Right renal pelvis (tissue), 4 donors: ENCODE data around the gene AIRE. TPM values are rescaled to one million over a fixed set of nuclear protein-coding genes. Genes with fewer than 3 reads are reported as not detected.

Source experiments
- DNase-seq, 4 donors: peaks; one replicate each; pipeline ENCODE4 v3.0.0-alpha.2; 2013; ENCODE audit warnings: low read depth in 4 of 4, low spot score in 3 of 4, missing footprints in 1 of 4
- polyA plus RNA-seq, 4 donors: library from polyadenylated mRNA; unstranded; fragments of 120-200 nt; gene quantifications; one replicate each; pipeline ENCODE4 v1.2.1, GENCODE V29; 2013; ENCODE audit not compliant: insufficient read length in 4 of 4

Gene AIRE
- polyA plus RNA-seq, 4 donors = 0.28 to 0.68 (median 0.40) TPM

DNA sequence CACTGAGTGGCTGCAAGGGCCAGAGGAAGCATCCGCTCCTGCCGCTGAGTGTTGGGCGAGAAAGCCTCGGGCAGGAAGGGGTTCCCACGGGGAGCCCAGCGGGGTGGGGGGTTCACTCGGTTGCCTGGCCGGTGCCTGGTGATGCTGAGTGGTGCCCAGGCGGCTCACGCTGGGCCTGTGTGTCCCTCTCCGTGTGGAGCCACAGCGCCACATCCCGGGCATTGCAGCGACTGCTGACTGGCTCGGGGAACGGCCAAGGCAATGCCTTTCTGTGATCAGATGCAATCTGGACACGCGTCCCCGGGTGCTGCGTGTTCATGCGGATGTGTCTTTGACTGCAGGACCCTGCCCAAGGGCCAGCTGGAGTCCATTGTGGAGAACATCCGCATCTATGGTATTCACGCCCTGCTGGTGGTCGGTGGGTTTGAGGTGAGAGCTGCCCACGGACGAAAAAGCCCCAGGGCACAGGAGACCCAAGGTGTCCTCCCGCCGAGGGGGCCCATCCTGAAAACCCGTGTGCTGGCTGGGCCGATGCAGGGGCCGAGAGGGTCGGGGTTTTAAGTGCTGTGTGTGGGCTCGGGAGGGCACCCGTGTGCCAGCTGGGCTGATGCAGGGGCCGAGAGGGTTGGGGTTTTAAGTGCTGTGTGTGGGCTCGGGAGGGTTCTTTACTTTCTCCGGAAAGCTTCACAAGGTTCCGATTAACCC is 37.1 kb downstream of the AIRE start:
- no peak for DNase-seq

DNA sequence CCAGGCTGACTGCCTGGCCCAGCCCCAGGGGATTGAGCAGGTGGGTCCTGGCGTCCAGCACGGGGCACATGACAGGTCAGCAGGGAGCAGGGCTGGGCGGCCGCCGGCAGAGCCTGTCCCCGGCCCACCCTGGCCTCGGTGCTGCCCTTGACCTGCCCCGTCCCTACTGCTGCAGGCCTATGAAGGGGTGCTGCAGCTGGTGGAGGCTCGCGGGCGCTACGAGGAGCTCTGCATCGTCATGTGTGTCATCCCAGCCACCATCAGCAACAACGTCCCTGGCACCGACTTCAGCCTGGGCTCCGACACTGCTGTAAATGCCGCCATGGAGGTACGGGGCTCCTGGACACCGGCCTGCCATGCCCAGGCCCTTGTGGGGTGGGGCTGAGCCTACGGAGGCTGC is 37.9 kb downstream of the AIRE start:
- DNase-seq = no peak

DNA sequence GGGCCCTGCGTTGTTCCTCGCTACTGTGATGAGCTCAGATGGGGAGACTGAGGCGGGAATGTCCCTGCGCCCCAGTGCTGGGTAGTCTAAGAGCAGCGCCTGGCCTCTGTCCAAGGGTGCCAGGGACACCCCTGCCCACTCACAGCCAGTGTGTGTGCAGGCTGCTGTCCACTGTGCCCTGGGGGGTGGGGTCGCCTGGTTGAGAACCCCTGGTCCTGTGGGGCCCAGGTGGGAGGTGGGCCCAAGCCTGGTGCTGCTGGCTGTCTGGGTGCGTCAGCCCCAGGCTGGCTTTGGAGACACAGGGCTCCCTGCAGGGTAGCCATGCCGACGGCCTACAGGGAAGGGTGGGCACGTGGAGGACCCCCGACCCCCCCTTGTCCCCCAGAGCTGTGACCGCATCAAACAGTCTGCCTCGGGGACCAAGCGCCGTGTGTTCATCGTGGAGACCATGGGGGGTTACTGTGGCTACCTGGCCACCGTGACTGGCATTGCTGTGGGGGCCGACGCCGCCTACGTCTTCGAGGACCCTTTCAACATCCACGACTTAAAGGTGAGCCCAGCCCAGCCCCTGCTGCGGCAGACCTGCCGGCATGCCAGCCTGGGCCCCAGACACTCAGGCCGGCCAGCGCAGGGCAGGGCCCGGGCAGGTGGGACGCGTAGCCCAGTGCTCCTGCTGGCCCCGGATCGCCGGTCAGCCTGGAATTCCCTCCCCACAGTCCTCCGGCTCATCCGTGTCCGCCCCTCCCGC is 38.6 kb downstream of the AIRE start:
- no peak for DNase-seq

DNA sequence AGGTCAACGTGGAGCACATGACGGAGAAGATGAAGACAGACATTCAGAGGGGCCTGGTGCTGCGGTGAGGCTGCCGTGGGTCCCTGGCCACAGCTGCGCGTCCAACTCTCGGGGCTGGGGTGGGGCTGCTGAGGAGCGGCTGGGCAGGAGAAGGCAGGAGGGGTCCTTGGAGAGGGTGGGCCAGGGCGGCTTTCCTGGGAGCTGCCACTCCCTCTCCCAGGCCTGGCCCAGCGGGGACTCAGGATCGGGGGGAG is 39.1 kb downstream of the AIRE start:
- no peak for DNase-seq

DNA sequence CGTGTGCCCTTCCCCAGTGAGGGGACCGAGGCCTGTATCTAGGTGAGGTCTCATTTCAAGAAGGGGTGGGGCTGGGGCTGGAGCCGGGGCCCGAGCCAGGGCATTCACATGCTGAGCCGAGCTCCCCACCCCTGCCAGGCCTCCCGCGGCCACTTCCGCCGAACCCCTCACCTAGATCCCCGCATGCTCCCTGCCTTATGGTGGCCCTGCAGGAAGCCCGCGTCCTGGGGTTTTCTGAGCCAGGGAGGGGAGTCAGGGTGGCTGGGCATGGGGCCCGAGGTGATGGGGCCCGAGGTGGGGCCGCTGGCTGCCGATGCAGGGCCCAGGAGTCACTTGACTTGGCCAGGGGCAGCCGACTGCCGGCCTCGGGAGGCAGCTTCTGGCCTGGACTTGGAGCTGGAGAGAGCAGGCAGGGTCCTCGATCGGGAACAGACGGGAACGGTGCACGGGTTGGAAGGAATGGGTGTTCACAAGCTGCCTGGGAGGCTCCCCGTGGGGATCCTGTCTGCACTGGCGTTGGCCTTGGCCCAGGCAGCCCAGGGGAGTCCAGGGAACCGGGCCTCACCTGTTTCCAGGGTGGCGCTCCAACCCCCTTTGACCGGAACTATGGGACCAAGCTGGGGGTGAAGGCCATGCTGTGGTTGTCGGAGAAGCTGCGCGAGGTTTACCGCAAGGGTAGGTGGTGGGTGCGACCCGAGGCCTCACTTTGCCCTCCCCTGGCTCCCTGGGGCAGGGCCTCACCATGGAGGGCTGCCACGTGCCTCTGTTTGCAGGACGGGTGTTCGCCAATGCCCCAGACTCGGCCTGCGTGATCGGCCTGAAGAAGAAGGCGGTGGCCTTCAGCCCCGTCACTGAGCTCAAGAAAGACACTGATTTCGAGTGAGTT is 40.0 kb downstream of the AIRE start:
- DNase-seq = no peak

DNA sequence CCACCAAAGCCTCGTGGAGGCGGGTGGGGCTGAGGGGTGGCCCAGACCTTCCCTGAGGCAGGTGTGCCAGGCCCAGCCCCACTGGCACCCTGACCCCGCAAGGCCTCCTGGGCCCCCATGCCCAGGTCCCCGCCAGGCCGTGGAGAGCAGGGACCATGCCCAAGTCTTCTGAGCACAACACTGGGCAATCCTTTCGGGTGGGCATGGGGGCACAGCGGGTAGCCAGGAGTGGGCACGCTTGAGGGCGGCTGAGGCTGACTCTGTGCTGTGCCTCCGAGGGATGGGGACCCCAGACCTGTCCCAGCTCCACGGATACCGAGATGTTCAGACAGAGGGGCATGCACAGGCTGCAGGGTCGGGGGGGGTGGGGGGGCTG is 40.6 kb downstream of the AIRE start:
- no peak for DNase-seq

DNA sequence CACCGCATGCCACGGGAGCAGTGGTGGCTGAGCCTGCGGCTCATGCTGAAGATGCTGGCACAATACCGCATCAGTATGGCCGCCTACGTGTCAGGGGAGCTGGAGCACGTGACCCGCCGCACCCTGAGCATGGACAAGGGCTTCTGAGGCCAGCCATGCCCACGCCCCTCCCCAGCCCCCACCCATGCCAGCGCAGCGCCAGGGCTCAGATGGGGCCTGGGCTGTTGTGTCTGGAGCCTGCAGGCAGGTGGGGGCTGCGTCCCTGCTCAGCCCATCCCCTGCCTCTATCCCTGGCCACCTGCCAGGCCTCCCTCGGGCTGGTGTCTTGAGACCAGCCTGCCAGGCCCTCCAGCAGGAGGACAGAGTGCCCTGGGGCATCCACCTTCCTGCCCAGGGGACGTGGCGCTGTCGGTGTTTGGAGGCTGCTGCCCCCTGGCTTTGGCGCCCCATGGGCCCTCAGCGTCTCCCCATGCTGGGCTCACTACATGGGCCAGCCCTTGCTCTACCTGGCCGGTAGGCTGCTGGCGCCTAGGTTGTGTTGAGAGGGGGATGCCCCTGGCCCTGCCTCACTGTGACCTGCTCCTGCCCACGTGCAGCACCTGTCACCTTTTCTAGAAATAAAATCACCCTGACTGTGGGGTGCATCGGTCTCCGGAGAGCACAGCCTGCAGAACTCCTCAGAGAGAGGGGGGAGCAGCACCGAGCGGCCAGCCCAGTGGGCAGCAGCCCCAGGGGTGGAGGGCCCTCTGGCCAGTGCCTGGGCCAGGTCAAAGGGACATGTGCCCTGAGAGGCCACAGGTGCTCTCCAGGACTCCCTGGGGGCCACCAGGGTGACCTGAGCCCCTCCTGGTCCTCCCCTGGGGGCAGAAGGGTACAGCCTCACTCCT is 41.3 kb downstream of the AIRE start:
- DNase-seq = no peak

DNA sequence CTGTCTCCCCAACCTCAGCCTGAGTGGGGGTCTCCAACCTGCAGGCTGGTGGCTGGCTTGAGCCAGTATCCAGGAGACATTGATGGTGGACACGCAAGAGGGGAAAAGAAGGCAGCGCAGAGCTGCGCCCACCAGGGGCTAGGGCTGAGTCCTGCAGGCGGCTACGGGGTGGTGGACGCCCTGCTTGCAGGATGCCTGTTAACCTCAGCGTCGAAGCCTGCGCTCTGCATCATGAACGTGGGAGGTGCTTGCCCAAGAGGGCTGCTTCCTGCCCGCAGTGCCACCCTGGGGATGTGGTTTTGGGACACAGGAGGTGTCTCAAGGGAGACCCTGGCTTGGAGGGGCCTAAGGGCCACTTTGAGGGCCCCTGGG is 41.9 kb downstream of the AIRE start:
- no peak for DNase-seq

DNA sequence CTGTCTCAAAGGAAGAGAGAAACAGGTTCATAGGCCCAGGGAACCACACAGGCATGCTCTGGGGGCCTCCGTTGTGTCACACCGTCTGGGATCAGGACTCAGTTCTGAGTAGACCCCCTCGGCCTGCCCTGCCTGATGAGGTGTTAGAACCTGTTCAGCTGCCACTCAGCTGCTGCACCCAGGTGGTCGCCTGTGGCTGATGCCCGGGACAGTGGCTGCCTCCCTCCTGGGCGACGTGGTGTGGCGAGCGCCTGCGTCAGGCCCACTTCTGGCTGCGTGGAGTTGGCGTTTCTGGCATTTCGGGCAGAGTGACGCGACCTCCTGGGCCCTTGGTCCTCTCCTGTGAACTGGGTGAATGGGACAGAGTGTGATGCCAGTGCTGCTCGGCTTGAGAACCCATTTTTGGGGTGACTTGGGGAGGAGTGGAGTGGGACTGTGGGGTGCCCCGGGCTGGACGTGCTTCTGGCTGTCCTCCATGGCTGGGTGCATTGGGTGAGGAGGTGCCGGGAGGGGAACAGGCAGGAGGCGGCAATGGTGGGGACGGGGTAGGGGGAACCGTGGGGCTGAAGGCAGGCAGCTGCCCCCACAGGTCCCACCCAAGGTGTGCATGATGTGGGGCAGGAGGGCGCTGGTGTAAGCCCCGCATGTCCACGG is 42.7 kb downstream of the AIRE start:
- no peak for DNase-seq

DNA sequence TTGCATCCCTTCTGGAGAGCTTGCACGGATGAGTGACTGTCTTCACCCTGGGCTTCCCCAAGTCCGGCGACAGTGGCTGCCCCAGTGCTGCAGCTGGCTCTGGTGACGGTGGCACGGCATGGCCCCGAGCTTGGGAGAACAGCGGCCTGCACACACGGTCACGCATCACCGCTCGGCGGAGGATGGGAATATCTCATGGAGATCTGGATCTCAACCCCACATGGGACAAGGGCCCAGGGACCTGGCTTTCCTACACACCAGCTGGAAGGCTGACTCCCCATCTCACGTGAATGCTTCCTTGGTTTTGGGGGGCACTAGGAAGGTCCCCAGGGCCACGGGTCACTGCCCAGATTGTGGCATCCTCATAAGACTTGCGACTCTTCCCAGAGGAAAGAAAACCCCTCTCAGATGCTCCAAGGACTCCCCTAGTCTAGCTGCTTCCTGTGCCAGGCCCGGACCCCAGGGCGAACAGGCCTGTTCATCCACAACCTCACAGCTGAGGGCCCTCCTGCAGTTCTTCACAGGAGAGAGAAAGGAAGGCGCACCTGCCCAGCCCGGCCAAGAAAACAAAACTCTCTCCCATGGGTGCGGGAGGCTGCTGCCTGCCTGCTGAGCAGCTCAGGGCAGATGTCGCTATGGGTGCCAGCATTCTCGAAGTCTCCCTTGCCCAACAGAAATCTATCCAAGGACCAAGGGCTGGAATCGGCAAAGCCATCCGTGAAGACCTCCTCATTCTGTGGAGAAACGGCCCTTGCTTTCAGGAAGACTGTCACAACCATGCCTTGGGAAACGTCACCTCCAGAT is 43.6 kb downstream of the AIRE start:
- no peak for DNase-seq

DNA sequence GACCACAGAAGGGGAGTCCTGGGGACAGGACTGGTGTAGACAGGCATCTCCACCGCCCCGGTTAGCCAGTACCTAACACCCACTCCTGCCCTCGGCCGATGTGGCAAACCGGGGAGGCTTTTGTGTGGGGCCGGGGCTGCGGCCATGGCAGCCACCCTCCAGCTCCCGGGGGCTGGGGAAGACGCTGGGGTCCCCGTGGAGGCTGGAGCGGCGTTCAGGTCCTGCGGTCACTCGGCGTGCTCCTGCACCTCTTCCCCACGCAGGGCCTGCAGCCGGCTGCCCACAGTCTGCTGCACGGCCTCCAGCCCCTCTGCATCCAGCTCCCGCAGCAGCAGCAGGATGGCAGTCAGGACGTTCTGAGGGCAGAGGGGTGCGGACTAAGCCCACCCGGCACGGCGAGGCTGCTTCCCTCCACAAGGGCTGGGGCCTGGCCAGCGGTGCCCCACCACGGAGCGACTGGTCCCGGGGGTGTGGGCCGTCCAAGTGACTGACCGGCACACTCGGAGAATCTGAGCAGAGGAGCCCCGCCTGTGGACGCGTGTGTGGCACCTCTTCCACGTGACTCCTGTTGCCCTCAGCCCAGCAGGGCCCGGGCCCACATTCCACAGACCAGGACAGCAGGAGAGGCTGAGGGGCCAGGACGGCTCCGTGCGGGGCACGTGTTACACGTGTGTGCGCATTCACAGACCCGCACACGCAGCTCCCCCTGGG is 44.5 kb downstream of the AIRE start:
- no peak for DNase-seq

DNA sequence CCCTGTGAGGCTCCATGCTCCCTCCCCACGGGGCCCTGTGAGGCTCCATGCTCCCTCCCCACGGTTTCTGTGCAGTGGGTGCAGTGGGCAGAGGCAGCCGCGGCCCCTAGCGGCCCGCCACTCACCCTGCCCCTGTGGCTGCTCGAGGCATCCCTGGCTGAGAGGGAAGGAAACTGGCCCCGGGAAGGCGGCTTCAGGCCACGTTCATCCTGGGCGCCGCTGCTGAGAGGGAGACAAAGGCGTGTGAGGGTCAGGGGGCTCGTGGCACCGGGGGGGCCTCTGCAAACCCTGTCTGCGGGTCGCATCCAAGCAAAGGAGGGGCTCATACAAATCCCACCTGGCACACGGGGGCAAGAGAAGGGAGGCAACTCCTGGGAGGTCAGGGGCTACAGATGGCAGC is 45.0 kb downstream of the AIRE start:
- DNase-seq = no peak

DNA sequence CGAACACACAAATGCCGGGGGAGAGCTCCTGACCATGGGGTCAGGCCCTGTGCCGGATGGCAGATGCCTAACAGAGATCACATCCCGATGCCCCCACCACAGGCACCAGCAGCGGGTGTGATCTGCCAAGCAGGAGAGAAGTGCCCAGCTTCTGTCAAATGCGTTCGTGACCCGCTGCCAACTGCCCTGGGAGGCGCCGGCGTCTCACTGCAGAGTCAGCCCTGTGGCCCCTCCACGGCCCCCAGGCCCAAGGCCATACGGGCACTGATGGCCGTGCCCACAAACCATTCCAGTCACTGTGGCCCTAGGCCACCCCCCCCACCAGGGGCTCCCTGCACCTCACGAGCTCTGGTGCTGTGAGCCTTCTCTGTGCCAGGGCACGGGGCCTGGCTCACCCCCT is 45.5 kb downstream of the AIRE start:
- DNase-seq = no peak

DNA sequence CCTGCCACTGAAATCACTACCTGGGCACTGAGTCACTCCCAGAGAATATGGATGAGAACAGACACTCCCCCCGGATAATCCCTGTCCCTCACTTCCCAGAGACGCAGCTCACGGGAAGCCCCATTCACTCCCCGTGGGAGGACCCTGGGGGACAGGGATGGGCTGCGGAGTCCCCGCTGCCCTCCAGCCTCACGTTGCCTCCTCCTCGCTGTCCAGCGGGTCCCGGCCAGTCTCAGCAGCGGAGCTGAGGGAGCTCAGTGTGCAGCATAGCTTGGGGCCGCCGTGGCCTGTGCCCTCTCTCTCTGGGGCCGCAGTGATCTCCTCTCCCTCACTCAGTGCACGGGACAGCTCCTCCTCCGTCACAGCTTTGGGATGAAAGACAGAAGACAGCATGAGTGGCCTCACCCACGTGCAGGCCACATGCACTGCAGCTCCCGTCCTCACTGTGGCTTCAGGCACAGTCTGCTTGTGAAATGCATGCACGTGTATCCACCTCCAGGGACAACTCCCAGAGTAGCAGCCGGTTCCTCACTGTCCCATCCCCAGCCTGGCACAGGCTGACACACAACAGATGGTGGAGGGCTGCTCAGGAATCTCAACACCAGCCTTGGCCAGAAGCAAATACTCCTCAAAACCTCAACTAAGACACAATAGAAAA is 46.1 kb downstream of the AIRE start:
- no peak for DNase-seq

DNA sequence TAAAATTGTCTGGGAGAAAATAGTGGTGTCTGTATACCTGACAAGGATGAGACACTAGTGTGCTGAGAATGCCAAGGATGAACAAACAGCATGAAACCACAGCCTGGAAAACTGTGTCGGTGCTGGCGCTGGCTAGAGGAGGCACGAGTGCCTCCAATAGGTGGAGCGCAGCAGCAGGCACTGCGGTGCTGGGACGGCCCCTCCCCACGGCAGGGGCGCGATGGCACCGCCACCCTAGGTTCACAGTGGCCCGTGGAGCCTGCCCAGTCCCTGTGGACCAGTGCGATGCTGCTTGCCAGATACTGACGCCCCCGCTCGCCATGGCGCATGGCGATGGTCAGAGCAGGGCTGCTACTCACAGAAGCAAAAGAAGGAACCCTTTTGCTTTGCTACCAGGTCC is 46.7 kb downstream of the AIRE start:
- DNase-seq = no peak

DNA sequence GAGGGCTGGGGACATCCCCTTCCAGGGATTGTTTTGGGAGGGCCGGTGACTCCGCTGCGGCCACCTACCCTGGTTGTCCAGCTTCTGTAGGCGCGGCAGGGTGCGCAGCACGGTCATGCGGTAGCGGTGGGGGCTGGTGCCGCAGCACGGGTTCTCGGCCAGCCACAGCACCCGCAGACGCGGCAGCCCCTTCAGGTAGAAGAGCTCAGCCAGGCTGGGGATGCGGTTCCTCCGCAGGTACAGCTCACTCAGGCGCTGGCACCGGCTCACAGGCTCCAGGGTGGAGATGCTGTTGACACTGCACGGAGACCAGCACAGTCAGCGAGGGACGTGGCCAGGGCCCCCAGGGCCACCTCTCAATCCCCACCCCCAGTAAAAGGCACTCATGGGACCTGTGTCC is 47.3 kb downstream of the AIRE start:
- no peak for DNase-seq

DNA sequence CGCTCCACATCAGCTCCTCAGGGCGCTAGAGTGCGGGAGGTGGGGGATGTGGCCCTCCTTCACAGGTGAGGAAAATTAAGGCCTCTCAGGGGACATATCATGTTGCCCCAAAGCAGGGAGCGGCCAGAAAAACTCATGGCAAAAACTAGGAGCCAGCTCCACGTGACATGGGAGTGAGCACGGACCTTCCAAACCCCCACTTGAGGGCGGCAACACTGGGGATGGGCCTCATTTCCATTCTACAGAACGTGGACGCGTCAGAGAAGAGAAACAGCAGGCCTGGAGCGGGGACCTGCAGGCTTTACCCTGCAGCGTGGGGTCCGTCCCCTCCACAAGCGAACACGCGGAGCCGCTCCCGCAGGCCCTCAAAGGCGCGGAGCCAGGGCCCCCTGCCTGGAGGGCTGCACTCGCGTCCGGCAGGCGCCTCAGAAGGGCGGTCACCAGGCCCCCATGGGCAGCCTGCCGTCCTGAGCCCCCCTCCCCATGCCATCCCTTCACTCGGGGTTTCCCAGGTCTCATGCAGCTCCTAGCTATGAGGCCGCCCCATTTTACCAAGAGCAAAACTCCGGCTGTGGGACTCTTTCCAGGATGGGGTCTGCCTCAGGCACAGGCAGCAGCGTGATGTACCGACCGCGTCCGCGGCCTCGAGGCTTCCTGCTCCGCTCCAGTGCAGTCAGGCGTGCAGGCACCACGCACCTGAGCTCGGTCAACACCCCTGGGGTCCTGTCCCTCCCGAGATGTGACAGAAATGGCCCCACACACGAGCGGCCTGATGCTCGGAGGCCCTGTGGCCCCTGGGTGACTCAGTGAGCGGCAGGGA is 48.0 kb downstream of the AIRE start:
- DNase-seq = no peak
